ENCODE results near the gene MYL9.

Gene MYL9

DNA sequence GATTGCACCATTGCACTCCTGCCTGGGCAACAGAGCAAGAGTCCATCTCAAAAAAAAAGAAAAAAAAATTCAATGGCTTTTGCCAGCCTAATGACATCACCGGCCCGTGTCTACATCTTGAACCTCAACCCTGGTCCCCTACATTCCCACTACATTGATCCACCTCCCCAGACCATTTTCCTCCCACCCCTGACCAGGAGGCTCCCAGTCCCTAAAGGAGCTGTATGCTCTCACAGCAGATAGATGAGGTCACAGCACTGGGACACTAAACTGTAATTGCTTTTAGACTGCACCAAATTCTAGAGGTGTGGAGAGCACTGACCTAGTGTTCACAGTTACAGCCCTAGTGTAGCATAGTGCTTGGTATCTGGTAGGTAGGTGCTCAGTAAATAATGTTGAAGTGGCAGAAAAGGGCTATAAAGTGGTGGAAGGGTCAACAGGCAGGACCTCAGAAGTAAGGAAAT, 42.7 kb downstream of the MYL9 start:
- DNase-seq: no peak

DNA sequence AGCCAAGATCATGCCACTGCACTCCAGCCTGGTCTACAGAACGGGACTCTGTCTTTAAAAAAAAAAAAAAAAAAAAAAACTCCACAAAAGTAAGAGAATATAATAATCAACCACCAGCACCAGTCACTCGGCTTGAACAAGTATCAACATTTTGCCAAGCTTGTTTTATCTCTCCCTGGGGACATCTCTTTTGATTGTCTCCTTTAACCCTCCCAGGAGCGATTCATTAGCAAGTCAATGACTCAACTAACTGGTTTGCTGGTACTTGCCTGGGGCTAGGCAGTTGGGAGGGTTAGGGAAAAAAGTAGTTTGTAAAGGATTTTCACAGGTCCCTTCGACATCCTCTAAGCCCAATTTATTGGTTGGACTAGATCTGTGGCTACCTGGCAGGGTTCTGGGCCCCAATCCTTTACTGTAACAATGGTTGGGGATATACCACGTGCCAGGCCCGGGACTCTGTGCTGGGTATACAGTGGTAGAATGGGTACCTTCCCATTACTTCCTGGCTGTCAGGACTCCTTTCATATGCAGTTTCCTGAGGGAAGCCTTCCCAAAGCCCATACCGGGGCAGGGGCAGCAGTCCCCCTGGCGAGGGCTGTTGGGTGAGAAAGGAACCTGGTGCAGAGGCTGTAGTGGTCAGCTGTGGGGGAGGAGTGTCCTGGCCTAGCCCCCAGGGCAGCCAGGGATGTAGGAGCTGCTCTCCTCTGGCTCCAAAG, 44.2 kb downstream of the MYL9 start:
- DNase-seq: no peak

DNA sequence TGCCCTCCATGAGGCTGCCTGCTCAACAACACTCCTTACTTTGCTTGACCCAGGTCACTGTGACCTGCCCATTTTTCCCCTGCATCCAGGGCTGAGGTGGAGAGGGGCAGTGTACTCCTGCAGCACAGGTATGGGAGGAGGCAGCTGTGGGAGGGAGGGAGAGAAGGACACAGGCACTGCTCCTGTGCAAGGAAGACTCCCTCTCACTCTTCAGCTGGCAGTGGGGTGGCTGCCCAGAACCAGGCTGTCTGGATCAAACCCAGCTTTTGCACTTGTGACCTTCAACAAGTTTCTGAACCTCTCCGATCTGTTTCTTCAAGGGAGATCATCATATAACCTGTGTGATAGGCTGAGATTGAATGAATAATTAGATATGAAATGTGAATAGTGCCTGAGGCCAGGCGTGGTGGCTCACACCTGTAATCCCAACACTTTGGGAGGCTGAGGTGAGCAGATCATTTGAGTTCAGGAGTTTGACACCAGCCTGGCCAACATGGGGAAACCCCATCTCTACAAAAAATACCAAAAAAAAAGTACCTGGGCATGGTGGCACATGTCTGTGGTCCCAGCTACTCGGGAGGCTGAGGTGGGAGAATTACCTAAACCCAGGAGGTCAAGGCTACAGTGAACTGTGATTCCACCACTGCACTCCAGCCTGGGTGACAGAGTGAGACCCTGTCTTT, 46.2 kb downstream of the MYL9 start:
- DNase-seq: no peak

DNA sequence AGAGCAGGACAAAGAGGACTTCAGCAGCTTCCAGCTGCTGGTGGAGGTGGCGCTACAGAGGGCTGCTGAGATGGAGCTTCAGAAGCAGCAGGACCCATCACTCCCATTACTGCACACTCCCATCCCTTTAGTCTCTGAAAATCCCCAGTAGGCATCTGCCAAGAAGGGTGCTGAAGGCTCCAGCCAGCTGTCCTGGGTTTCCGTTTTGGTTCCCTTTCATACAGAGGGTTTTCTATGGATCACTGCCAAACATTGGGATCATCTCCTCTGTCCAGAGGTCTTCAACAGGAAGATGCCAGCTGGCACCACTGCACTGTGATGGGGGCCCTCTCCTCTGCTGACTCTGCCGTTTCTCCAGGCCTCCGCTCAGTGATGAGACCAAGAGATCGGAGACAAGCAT, 50.0 kb downstream of the MYL9 start:
- no peak for DNase-seq

DNA sequence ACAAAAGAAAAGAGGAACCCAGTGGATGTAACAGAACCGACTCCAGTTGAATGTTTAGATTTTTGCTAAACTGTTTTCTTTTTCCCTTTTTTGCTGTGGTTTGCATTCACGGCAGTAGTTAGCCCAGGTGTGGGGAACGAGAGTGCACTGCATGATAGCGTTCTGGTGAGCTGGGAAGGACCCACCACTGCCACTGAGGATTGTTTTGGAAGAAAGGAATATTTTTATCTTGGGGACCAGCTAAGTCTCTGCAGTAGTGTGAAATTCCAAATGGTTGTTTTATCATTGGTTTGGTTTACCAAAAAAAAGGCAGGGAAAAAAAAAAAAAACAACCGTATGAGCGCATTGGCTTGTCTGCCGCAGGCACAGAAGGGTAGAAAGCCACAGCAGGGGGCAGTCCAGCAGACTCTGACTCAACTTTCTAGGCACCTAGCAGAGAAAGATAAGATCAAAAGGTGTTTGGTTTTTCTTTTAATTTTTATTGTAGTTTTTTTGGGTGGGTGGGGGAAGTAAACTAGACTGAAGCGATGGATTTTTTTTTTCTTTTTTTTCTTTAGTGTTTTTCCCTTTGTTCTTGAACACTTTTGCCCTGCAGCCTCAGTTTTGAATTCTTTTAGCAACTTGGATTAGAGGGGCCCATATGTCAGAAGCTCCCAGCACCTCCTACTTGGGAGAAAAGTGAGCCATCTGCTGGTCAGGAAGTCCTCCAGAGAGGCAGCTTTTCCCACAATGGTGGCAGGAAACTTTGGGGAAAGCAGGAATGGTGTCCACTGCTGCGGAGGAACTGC, 50.7 kb downstream of the MYL9 start:
- peak in 1 of 2 experiments; percentile 58 for DNase-seq

DNA sequence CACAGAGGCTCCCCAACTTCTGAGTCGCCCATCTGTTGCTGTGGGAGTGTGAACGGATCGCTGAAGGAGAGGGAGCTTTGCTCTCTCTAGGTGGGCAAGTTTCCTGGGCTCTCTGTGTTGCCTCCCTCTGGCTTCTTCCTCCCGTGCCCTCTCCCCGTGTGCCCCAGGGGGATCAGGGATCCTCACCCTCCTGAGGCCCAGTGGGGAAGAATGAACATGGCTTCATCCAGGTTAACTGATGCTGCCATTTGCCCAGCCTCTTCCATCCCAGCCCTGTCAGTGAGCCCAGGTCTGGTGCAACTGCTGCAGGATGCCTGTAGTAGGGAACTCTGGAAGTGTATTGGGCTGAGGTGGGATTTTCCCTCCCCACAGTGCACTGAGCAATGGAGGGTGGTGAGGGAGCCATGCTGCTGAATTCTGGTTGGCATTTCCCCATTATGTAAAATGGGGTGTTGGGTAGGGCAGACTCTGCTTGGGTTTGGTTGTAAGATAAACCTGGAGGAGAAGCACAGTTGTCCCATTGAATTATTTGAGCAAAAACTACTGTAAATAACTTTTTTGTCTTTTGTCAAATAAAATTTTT, 52.1 kb downstream of the MYL9 start:
- no peak for DNase-seq

DNA sequence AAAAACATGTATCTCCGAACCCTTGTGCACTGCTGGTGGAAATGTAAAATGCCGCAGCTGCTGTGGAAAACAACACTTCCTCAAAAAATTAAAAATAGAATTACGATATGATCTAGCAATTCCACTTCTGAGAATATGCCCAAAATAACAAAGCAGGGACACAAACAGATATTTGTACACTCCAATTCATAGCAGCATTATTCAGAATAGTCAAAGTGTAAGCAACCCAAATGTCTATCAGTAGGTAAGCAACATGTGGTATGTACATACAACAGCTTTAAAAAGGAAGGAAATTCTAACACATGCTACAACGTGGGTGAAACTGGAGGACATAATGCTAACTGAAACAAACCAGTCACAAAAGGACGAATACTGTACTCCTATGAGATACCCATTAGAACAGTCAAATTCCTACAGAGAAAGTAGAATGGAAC, 58.6 kb downstream of the MYL9 start:
- no peak for DNase-seq

Measured in activated T-cell treated with anti-CD3 and anti-CD28 coated beads, Interleukin-2, amount 50 U/mL, for 48 hours (primary cell).